SU-DHL-6 (cell line): Measurements from ENCODE around the gene NDUFV1.

Experiments
- CTCF ChIP-seq: fragments of 200-600 bp; sonication (generic); IDR thresholded peaks from one replicate; pipeline ENCODE4 v1.5.1; 2017; ENCODE audit warnings: antibody characterized with exemption, mild to moderate bottlenecking, low read length, moderate library complexity; ENCODE audit not compliant: insufficient read depth, poor library complexity, severe bottlenecking
- EZH2phosphoT487 ChIP-seq: fragments of 200-600 bp; sonication (generic), shearing (Covaris generic); conservative IDR thresholded peaks from 2 replicates; pipeline ENCODE4 v1.6.1; 2018; ENCODE audit warnings: mild to moderate bottlenecking, antibody characterized with exemption, low read length, moderate library complexity, mixed read lengths

GRCh38 chr11:67646535-67647336, 40.0 kb downstream of the NDUFV1 start:
- no peak for TF ChIP-seq CTCF
- no peak for TF ChIP-seq EZH2phosphoT487
